CD4-positive, alpha-beta T cell (primary cell): Measurements from ENCODE around the gene FOXJ3. TPM values are rescaled to one million over a fixed set of nuclear protein-coding genes. Genes with fewer than 3 reads are reported as not detected.

ENCODE experiments used
- ATAC-seq: fragments of 200-7000 bp; cut with Tn5 transposase; one replicate; pipeline ENCODE4 v1.10.0; 2022; ENCODE audit warnings: mild to moderate bottlenecking; ENCODE audit not compliant: poor library complexity
- CTCF ChIA-PET: fragments of 350-600 bp; sonication (Branson Sonifier 250); formaldehyde crosslinking; loops from one replicate; lab custom pipeline; 2021; ENCODE audit warnings: antibody characterized with exemption, inconsistent platforms; lab: Charles Lee
- POLR2A ChIA-PET: fragments of 350-600 bp; sonication (Branson Sonifier 250); formaldehyde crosslinking; loops from one replicate; lab custom pipeline; 2021; ENCODE audit warnings: antibody characterized with exemption, inconsistent platforms; lab: Charles Lee
- DNase-seq, 14 experiments: peaks; one replicate each; pipeline ENCODE4 v3.0.0-alpha.2; 2013 to 2020; ENCODE audit warnings: mixed read lengths in 2 of 14
- H3K27ac ChIP-seq, 2 donors: one replicate each; pipeline versions ENCODE4 v1.5.1 to v1.7.0; 2013; ENCODE audit warnings: low read length in 2 of 2, low read depth in 1 of 2, mild to moderate bottlenecking in 1 of 2
- H3K27me3 ChIP-seq, 2 experiments: 1 replicate in 1 of 2; 2 replicates in 1 of 2; pipeline versions ENCODE4 v1.6.1 to v1.7.0; 2013; ENCODE audit warnings: low read length in 2 of 2, control low read depth in 1 of 2, mild to moderate bottlenecking in 1 of 2, moderate library complexity in 1 of 2; ENCODE audit not compliant: insufficient read depth in 2 of 2, control insufficient read depth in 1 of 2
- H3K36me3 ChIP-seq: one replicate; pipeline ENCODE4 v1.6.1; 2013; ENCODE audit warnings: low read length, control low read depth; ENCODE audit not compliant: insufficient read depth
- H3K4me1 ChIP-seq: one replicate; pipeline ENCODE4 v1.6.1; 2013; ENCODE audit warnings: low read length, control low read depth; ENCODE audit not compliant: insufficient read depth
- H3K4me3 ChIP-seq: one replicate; pipeline ENCODE4 v1.5.1; 2013; ENCODE audit warnings: mild to moderate bottlenecking, low read length, moderate library complexity
- H3K9me3 ChIP-seq, 2 experiments: 1 replicate in 1 of 2; 2 replicates in 1 of 2; pipeline versions ENCODE4 v1.6.1 to v1.7.0; 2013; ENCODE audit warnings: low read length in 2 of 2, mild to moderate bottlenecking in 2 of 2, control low read depth in 1 of 2, moderate library complexity in 1 of 2; ENCODE audit not compliant: control insufficient read depth in 1 of 2, insufficient read depth in 1 of 2
- H3K27ac Mint-ChIP-seq: one replicate; pipeline ENCODE4 v1.8.0; 2020; ENCODE audit warnings: mixed read lengths
- H3K27me3 Mint-ChIP-seq: one replicate; pipeline ENCODE4 v1.8.0; 2021; ENCODE audit warnings: mixed read lengths
- H3K36me3 Mint-ChIP-seq: one replicate; pipeline ENCODE4 v1.8.0; 2021; ENCODE audit warnings: low read depth, mixed read lengths
- H3K4me1 Mint-ChIP-seq: one replicate; pipeline ENCODE4 v1.8.0; 2021; ENCODE audit warnings: low read depth, mixed read lengths
- H3K4me3 Mint-ChIP-seq: one replicate; pipeline ENCODE4 v1.8.0; 2020; ENCODE audit warnings: mild to moderate bottlenecking, mixed read lengths
- H3K9me3 Mint-ChIP-seq: one replicate; pipeline ENCODE4 v1.8.0; 2020; ENCODE audit warnings: mixed read lengths
- CTCF ChIP-seq: fragments of 200-600 bp; IDR thresholded peaks from one replicate; pipeline ENCODE4 v1.8.0; 2022; ENCODE audit warnings: antibody characterized with exemption, mild to moderate bottlenecking
- intact Hi-C, 2 experiments: fragments of 100-400 bp; cut with DNase I in 1 of 2; cut with micrococcal nuclease in 1 of 2; formaldehyde crosslinking; loops; one replicate each; pipeline versions ENCODE4 v1.15.1 to v1.9.0; 2023 to 2025; cut with DNase I, micrococcal nuclease
- total RNA-seq, 174 experiments: library from RNA in 2 of 174; stranded (reverse) in 2 of 174; gene quantifications; one replicate each; pipeline ENCODE4 v1.2.3 and lab custom pipeline; 2021 to 2026

The FOXJ3 gene
- total RNA-seq, 2 experiments from 2014 or later, result 73.1 to 74.9 TPM

- TF ChIP-seq CTCF, result no peak
- Histone ChIP-seq H3K4me1 (no peaks in the 10 kb centered on the region), H3K36me3 (no peaks in the 10 kb centered on the region), H3K27ac (no peak overlapping the region), H3K4me3 (no peak overlapping the region), H3K9me3 (no peaks in the 10 kb centered on the region), H3K27me3 (no peaks in the 10 kb centered on the region)
- ATAC-seq, result no peak
- DNase-seq, result no peak
- Mint-ChIP-seq H3K27me3 (no peaks in the 10 kb centered on the region), H3K36me3 (no peaks in the 10 kb centered on the region), H3K4me3 (no peak overlapping the region), H3K9me3 (no peaks in the 10 kb centered on the region), H3K4me1 (no peaks in the 10 kb centered on the region), H3K27ac (no peak overlapping the region)
- ChIA-PET POLR2A (no interaction called here), CTCF (no interaction called here)
- intact Hi-C loops, result no loop called here
These were observed 29.5 kb upstream of the FOXJ3 start for GRCh38 chr1:42364542-42364941.

DNA sequence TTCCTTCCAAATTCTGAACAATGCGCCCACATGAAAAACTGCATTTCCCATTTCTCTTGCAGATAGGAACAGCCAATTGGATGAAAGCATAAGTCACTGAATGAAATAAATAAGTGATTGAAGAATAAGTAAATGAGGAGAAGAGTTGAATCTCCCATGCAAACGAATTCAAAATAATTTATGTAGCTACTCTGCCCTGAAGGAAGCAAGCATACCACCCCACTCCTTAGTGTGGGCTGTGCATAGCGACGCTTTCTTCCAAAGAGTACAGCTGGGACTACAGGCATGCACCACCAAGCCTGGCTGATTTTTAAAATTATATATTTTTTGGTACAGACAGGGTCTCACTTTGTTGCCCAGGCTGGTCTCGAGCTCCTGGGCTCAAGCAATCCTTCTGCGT is 29.1 kb upstream of the FOXJ3 start:
- no peaks in the 10 kb centered on the region for H3K36me3 ChIP-seq
- TF ChIP-seq CTCF, result no peak
- Mint-ChIP-seq H3K4me3 (no peak overlapping the region), H3K4me1 (no peaks in the 10 kb centered on the region), H3K9me3 (no peaks in the 10 kb centered on the region), H3K27me3 (no peaks in the 10 kb centered on the region), H3K36me3 (no peaks in the 10 kb centered on the region), H3K27ac (no peak overlapping the region)
- CTCF ChIA-PET, result no interaction called here
- ATAC-seq (no peak), DNase-seq (no peak)
- intact Hi-C loops, result no loop called here
- H3K9me3 ChIP-seq, result no peaks in the 10 kb centered on the region
- POLR2A ChIA-PET, result no interaction called here
- no peak overlapping the region for H3K4me3 ChIP-seq
- H3K27me3 ChIP-seq, result no peaks in the 10 kb centered on the region
- no peak overlapping the region for H3K27ac ChIP-seq
- H3K4me1 ChIP-seq, result no peaks in the 10 kb centered on the region

DNA sequence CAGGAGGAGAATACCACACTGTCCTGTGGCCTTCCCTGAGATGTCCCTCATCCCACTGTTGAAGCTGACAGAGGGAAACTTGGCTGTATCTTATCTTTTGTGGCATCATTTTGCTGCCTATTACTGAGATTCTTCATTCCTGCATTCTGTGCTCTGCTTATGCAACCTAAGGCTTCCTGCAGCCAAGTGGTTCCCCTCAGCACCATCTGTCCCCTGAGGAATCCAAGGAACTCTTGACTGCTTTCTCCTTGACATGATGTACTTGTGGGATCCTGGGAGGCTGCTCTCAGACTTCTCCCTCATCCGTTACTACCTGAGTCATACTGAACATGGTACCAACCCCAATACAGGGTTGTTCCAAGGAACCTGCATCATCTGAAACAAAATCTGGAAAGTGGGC is 24.4 kb upstream of the FOXJ3 start:
- intact Hi-C loops, result no loop called here
- H3K27me3 ChIP-seq, result no peaks in the 10 kb centered on the region
- ChIA-PET CTCF (no interaction called here), POLR2A (no interaction called here)
- H3K4me1 ChIP-seq, result no peaks in the 10 kb centered on the region
- Mint-ChIP-seq H3K9me3 (no peaks in the 10 kb centered on the region), H3K4me3 (no peak overlapping the region), H3K36me3 (no peaks in the 10 kb centered on the region), H3K27ac (no peak overlapping the region), H3K4me1 (no peaks in the 10 kb centered on the region), H3K27me3 (no peaks in the 10 kb centered on the region)
- H3K4me3 ChIP-seq, result no peak overlapping the region
- no peaks in the 10 kb centered on the region for H3K9me3 ChIP-seq
- no peaks in the 10 kb centered on the region for H3K36me3 ChIP-seq
- ATAC-seq (no peak), DNase-seq (no peak)
- H3K27ac ChIP-seq, result no peak overlapping the region
- TF ChIP-seq CTCF, result no peak
